Stomach (tissue), 4 donors: ENCODE measurements around the gene COX4I2.

Experiments used
- POLR2AphosphoS5 ChIP-seq, 3 donors: sonication (generic); formaldehyde crosslinking; IDR thresholded peaks; one replicate each; pipeline ENCODE4 v1.6.1; 2016; ENCODE audit warnings: antibody characterized with exemption in 3 of 3
- TF ChIP-seq, protein P1 (sequence below), 7 experiments: fragments of 450-650 bp in 4 of 7; fragments of 200-600 bp in 3 of 7; sonication (generic) in 3 of 7; IDR thresholded peaks; one replicate each; pipeline ENCODE4 v1.5.1; 2016 to 2019; ENCODE audit warnings: antibody characterized with exemption in 7 of 7, control low read depth in 2 of 7, mild to moderate bottlenecking in 1 of 7

DNA sequence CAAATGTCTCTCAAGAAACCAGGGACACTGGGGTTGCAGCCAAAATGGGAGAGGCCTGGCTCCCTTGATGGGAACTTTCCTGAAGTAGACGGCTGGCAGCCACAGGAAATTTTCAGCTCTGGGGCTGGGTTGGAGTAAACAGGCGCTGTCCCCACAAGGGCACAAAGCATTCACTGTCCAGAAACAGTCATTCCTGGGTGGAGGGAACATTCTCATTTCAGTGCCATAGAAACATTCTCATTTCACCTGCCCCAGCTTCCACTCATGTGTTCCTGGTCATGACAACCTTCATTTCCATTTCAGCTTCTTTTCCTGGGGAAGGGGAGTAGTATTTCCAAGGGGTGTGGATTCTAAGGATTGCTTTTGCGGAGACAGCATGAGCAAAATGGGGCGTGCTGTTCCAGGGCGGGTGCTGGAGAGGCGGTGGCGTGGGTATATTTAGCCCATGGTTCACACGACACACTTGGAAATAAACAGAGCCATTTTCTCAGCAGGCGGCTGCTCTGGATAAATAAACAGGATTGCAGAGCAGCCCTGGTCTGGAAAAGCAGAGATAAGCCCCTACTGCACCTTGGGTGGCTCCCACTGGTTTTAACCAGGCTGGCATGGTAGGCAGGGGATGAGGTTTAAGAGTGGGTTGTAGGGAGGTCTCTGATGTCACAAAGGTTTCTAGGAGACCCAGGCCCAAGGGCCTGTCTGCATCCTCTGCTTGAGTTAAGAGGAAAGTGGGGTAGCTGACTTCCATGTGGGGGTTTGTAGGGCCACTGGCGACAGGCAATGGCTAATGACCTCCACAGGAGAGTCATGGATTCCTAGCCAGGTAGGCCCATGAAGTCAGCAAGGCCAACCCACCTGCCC, 32.9 kb downstream of the COX4I2 start:
- TF ChIP-seq, protein P1, sequence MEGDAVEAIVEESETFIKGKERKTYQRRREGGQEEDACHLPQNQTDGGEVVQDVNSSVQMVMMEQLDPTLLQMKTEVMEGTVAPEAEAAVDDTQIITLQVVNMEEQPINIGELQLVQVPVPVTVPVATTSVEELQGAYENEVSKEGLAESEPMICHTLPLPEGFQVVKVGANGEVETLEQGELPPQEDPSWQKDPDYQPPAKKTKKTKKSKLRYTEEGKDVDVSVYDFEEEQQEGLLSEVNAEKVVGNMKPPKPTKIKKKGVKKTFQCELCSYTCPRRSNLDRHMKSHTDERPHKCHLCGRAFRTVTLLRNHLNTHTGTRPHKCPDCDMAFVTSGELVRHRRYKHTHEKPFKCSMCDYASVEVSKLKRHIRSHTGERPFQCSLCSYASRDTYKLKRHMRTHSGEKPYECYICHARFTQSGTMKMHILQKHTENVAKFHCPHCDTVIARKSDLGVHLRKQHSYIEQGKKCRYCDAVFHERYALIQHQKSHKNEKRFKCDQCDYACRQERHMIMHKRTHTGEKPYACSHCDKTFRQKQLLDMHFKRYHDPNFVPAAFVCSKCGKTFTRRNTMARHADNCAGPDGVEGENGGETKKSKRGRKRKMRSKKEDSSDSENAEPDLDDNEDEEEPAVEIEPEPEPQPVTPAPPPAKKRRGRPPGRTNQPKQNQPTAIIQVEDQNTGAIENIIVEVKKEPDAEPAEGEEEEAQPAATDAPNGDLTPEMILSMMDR (IDR thresholded peaks at IDR 0.05): no peak
- peak; percentile 14 to 26 (median 23) for TF ChIP-seq POLR2AphosphoS5 (IDR thresholded peaks at IDR 0.05)
